HG02642 (cell line): ENCODE measurements around the gene PKLR.
A peak's percentile ranks its signal among the peaks of the same experiment; 100 is the strongest.
"Not testable (repeated sequence)": the region's sequence is repeated elsewhere in the genome, so short reads cannot be mapped to it uniquely, and the experiment has no call there.

Experiments
- ATAC-seq: cut with Tn5 transposase; IDR thresholded peaks from one replicate; pipeline ENCODE4 v1.9.1; 2021; ENCODE audit warnings: mild to moderate bottlenecking; ENCODE audit not compliant: unreplicated experiment, poor library complexity

Gene PKLR

GRCh38 chr1:155261493-155261851, 39.8 kb downstream of the PKLR start:
- ATAC-seq: peak; percentile 9

- no peak for ATAC-seq
Observed at GRCh38 chr1:155260276-155260675, 41.0 kb downstream of the PKLR start.

- ATAC-seq: no peak
Observed at GRCh38 chr1:155256058-155256852, 45.0 kb downstream of the PKLR start.

GRCh38 chr1:155255243-155256007, 45.8 kb downstream of the PKLR start, which contains the start of gene ENTREP3:
ENTREP3 (minus strand) TSS chr1:155255483; CDS start chr1:155254877, 606 bp downstream.
- ATAC-seq: peak; percentile 57

- ATAC-seq: no peak
Observed at GRCh38 chr1:155254714-155255242, 46.5 kb downstream of the PKLR start.

GRCh38 chr1:155254228-155254713, 47.0 kb downstream of the PKLR start:
- no peak for ATAC-seq

- no peak for ATAC-seq
Observed at GRCh38 chr1:155253797-155254196, 47.4 kb downstream of the PKLR start.

- no peak for ATAC-seq
Observed at GRCh38 chr1:155253208-155253607, 48.0 kb downstream of the PKLR start.

GRCh38 chr1:155251566-155251965, 49.7 kb downstream of the PKLR start:
- ATAC-seq: no peak

- ATAC-seq: peak; percentile 86
Observed at GRCh38 chr1:155250633-155251449, 50.4 kb downstream of the PKLR start.

GRCh38 chr1:155250246-155250632, 51.0 kb downstream of the PKLR start:
- ATAC-seq: peak; percentile 19

GRCh38 chr1:155247667-155248553, 53.3 kb downstream of the PKLR start:
- no peak for ATAC-seq

- ATAC-seq: not testable (repeated sequence)
Observed at GRCh38 chr1:155246796-155247195, 54.4 kb downstream of the PKLR start.

- ATAC-seq: no peak
Observed at GRCh38 chr1:155245163-155245524, 56.1 kb downstream of the PKLR start.

GRCh38 chr1:155244368-155245162, 56.7 kb downstream of the PKLR start:
- peak; percentile 88 for ATAC-seq

- ATAC-seq: no peak
Observed at GRCh38 chr1:155242805-155243358, 58.4 kb downstream of the PKLR start.

- no peak for ATAC-seq
Observed at GRCh38 chr1:155241841-155242264, 59.4 kb downstream of the PKLR start.

GRCh38 chr1:155241069-155241679, 60.1 kb downstream of the PKLR start:
- ATAC-seq: peak; percentile 25
